ENCODE data around the gene TEX47.

Gene TEX47

GRCh38 chr7:88761779-88762178, 33.8 kb downstream of the TEX47 start:
- DNase-seq (ENCODE audit: extremely low spot score) = no peak
- CTCF ChIA-PET = no interaction called here
- POLR2A ChIA-PET = no interaction called here
- no peak for TF ChIP-seq SUZ12 (IDR thresholded peaks at IDR 0.05)
- TF ChIP-seq PKNOX1 (IDR thresholded peaks at IDR 0.05) = no peak
- TF ChIP-seq ELF4 (IDR thresholded peaks at IDR 0.05) = no peak
- TF ChIP-seq FOXA1 (IDR thresholded peaks at IDR 0.05) = no peak
- TF ChIP-seq ARNT (IDR thresholded peaks at IDR 0.05) = no peak
- TF ChIP-seq HDGF (IDR thresholded peaks at IDR 0.05; ENCODE audit: borderline replicate concordance) = no peak
- TF ChIP-seq CTBP1 (IDR thresholded peaks at IDR 0.05; ENCODE audit: borderline replicate concordance) = no peak
- no peak for TF ChIP-seq TARDBP (IDR thresholded peaks at IDR 0.05)
- TF ChIP-seq BHLHE40 (IDR thresholded peaks at IDR 0.05; ENCODE audit: borderline replicate concordance) = no peak
- TF ChIP-seq NFRKB (IDR thresholded peaks at IDR 0.05) = no peak
- TF ChIP-seq FOXM1 (IDR thresholded peaks at IDR 0.05; ENCODE audit: borderline replicate concordance) = no peak
- TF ChIP-seq L3MBTL2 (conservative IDR thresholded peaks at IDR 0.05) = no peak
- no peak for TF ChIP-seq ZNF384 (IDR thresholded peaks at IDR 0.05)
- TF ChIP-seq FOXK2 (IDR thresholded peaks at IDR 0.05) = no peak
- TF ChIP-seq SP1 (IDR thresholded peaks at IDR 0.05) = no peak
- TF ChIP-seq LEF1 (IDR thresholded peaks at IDR 0.05; ENCODE audit: borderline replicate concordance) = no peak

DNA sequence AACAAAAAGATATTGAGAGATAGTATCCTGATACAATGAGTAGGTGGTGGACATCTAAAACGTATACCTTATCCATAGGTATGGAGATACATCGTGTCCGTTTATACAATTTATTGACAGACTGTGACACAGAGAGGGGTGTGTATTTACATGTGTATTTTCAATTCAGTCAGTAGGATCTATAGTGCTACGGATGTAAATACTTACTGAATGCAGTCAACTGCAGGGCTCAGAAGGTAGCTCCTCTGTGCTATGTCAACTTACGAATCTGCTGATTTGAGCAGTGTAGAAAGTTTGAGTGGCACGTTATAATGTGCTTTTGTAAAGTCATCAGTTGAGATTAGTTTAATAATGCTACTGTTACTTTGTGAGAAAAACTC, 35.4 kb downstream of the TEX47 start:
- TF ChIP-seq SP1 (IDR thresholded peaks at IDR 0.05) (no peak), PKNOX1 (IDR thresholded peaks at IDR 0.05) (peak; percentile 16; the same call in 1 of the 2 replicates), FOXA1 (IDR thresholded peaks at IDR 0.05) (no peak), FOXM1 (IDR thresholded peaks at IDR 0.05; ENCODE audit: borderline replicate concordance) (no peak), ARNT (IDR thresholded peaks at IDR 0.05) (no peak)
- DNase-seq (ENCODE audit: extremely low spot score) = no peak
- ChIA-PET POLR2A (no interaction called here), CTCF (no interaction called here)

GRCh38 chr7:88759230-88760135, 36.1 kb downstream of the TEX47 start, which contains the start of gene ZNF804B:
Gene ZNF804B, plus strand, starts transcription at chr7:88759700. Its CDS starts 277 bp downstream, at chr7:88759977.
- ChIA-PET CTCF (no interaction called here), POLR2A (no interaction called here)
- DNase-seq (ENCODE audit: extremely low spot score) = peak; percentile 43
- TF ChIP-seq L3MBTL2 (conservative IDR thresholded peaks at IDR 0.05) (peak; percentile 58), ARNT (IDR thresholded peaks at IDR 0.05) (no peak), TARDBP (IDR thresholded peaks at IDR 0.05) (no peak), ZNF384 (IDR thresholded peaks at IDR 0.05) (no peak)

GRCh38 chr7:88758381-88759229, 36.9 kb downstream of the TEX47 start:
- CTCF ChIA-PET = no interaction called here
- peak; percentile 46 for DNase-seq (ENCODE audit: extremely low spot score)
- TF ChIP-seq HDGF (IDR thresholded peaks at IDR 0.05; ENCODE audit: borderline replicate concordance) (no peak), SUZ12 (IDR thresholded peaks at IDR 0.05) (no peak), FOXM1 (IDR thresholded peaks at IDR 0.05; ENCODE audit: borderline replicate concordance) (no peak), FOXK2 (IDR thresholded peaks at IDR 0.05) (no peak), L3MBTL2 (conservative IDR thresholded peaks at IDR 0.05) (no peak), SP1 (IDR thresholded peaks at IDR 0.05) (no peak), NFRKB (IDR thresholded peaks at IDR 0.05) (no peak), ARNT (IDR thresholded peaks at IDR 0.05) (no peak), ZNF384 (IDR thresholded peaks at IDR 0.05) (no peak), TARDBP (IDR thresholded peaks at IDR 0.05) (no peak), LEF1 (IDR thresholded peaks at IDR 0.05; ENCODE audit: borderline replicate concordance) (no peak), FOXA1 (IDR thresholded peaks at IDR 0.05) (no peak), BHLHE40 (IDR thresholded peaks at IDR 0.05; ENCODE audit: borderline replicate concordance) (no peak), CTBP1 (IDR thresholded peaks at IDR 0.05; ENCODE audit: borderline replicate concordance) (no peak)
- POLR2A ChIA-PET = no interaction called here

- ChIA-PET CTCF (no interaction called here), POLR2A (no interaction called here)
- DNase-seq (ENCODE audit: extremely low spot score) = no peak
- TF ChIP-seq LEF1 (IDR thresholded peaks at IDR 0.05; ENCODE audit: borderline replicate concordance) (no peak), ZNF384 (IDR thresholded peaks at IDR 0.05) (no peak), SP1 (IDR thresholded peaks at IDR 0.05) (no peak), NFRKB (IDR thresholded peaks at IDR 0.05) (no peak), FOXA1 (IDR thresholded peaks at IDR 0.05) (no peak), ARNT (IDR thresholded peaks at IDR 0.05) (no peak), BHLHE40 (IDR thresholded peaks at IDR 0.05; ENCODE audit: borderline replicate concordance) (no peak), HDGF (IDR thresholded peaks at IDR 0.05; ENCODE audit: borderline replicate concordance) (no peak), SUZ12 (IDR thresholded peaks at IDR 0.05) (no peak), PKNOX1 (IDR thresholded peaks at IDR 0.05) (no peak), TARDBP (IDR thresholded peaks at IDR 0.05) (no peak), FOXM1 (IDR thresholded peaks at IDR 0.05; ENCODE audit: borderline replicate concordance) (no peak), L3MBTL2 (conservative IDR thresholded peaks at IDR 0.05) (no peak), ELF4 (IDR thresholded peaks at IDR 0.05) (no peak), CTBP1 (IDR thresholded peaks at IDR 0.05; ENCODE audit: borderline replicate concordance) (no peak), FOXK2 (IDR thresholded peaks at IDR 0.05) (no peak)
Measured at GRCh38 chr7:88757371-88757770, 38.2 kb downstream of the TEX47 start.
